Ectodermal cell (in vitro differentiated cells): Measurements from ENCODE around the gene ADD3.

Experiments used
- H3K27ac ChIP-seq: 2 replicates; pipeline ENCODE4 v1.7.0; 2013; ENCODE audit warnings: mild to moderate bottlenecking, low read depth, low read length; ENCODE audit not compliant: insufficient read depth, poor library complexity, severe bottlenecking
- H3K27me3 ChIP-seq: 2 replicates; pipeline ENCODE4 v1.7.0; 2013; ENCODE audit warnings: mild to moderate bottlenecking, low read length; ENCODE audit not compliant: insufficient read depth, control insufficient read depth, poor library complexity, severe bottlenecking
- H3K36me3 ChIP-seq: one replicate; pipeline ENCODE4 v1.7.0; 2013; ENCODE audit warnings: low read length; ENCODE audit not compliant: control insufficient read depth, insufficient read depth
- H3K4me1 ChIP-seq: one replicate; pipeline ENCODE4 v1.7.0; 2013; ENCODE audit warnings: low read length; ENCODE audit not compliant: control insufficient read depth, insufficient read depth
- H3K4me3 ChIP-seq: 2 replicates; pipeline ENCODE4 v1.7.0; 2013; ENCODE audit warnings: low read depth, low read length, control low read depth; ENCODE audit not compliant: insufficient read depth
- H3K9me3 ChIP-seq: 2 replicates; pipeline ENCODE4 v1.7.0; 2013; ENCODE audit warnings: mild to moderate bottlenecking, low read length, moderate library complexity; ENCODE audit not compliant: control insufficient read depth
- WGBS, 2 experiments: methylation state at CpG; one replicate each; pipeline ENCODE4 v1.1.7; 2013; ENCODE audit warnings: missing lambda C conversion rate in 2 of 2; 5-methylcytosine and 5-hydroxymethylcytosine counted together

The ADD3 gene

DNA sequence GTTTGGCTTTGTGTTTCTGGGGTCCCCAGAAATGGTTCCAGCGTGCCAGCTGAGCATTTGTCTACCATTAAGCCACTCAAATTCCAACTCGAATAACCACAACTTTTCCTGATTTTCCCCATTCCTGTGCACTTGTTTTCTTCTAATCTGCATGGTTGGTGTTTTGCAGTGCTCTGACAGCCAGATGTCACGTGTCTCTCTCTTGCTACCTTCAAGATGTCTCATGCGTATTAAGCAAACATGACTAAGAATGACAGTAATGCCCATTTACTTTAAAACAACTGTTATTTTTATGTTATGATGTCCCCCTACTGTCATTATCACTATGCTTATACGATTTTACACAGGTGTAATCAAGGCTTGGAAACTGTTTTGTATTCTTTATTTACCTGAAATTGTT is 164.4 kb downstream of the ADD3 start:
- Histone ChIP-seq H3K36me3 (no peaks in the 10 kb centered on the region), H3K4me1 (peaks cover 25% of the 10 kb centered on the region), H3K27me3 (peaks cover 88% of the 10 kb centered on the region), H3K4me3 (no peak overlapping the region), H3K9me3 (no peaks in the 10 kb centered on the region), H3K27ac (no peak overlapping the region)
- 79 to 87% methylated on average over 4 to 5 of the region's 5 CpGs for whole genome bisulfite sequencing, 2 experiments

DNA sequence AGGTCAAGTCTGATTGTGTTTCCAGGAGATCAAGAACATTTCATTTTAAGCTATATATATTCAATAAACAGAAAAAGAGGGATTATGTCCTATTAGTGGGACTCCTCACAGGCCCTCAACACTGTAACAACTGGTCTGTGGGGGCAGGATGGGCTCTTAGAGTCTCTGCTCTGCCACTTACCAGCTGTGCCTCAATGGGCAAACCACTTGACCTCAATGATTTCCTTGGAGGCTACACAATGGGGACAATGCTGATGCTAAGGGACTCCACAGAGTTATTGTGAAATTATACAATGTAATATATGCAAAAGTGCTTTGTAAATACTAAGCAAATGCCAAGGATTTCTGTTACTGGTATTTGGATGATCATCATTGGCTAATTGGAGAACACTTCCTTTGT is 166.4 kb downstream of the ADD3 start:
- peaks cover 12% of the 10 kb centered on the region for H3K4me1 ChIP-seq
- peaks cover 67% of the 10 kb centered on the region for H3K27me3 ChIP-seq
- H3K9me3 ChIP-seq: no peaks in the 10 kb centered on the region
- no peak overlapping the region for H3K27ac ChIP-seq
- H3K4me3 ChIP-seq: no peak overlapping the region
- H3K36me3 ChIP-seq: no peaks in the 10 kb centered on the region

DNA sequence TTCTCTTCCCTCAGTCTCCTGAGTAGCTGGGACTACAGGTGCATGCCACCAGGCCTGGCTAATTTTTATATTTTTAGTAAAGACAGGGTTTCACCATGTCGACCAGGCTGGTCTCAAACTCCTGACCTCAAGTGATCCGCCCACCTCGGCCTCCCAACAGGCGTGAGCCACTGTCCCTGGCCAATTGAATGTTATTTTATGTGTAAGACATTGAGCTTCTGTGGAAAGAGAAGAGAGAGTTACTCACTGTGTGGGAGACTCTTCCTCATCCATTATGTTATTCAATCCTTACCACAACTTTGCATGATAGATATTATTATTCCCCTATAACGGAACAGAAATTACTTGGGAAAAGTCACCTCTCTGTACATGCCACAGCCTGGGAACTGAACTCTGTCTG is 167.0 kb downstream of the ADD3 start:
- Histone ChIP-seq H3K36me3 (no peaks in the 10 kb centered on the region), H3K4me1 (peaks cover 12% of the 10 kb centered on the region), H3K9me3 (no peaks in the 10 kb centered on the region), H3K4me3 (no peak overlapping the region), H3K27ac (no peak overlapping the region), H3K27me3 (peaks cover 61% of the 10 kb centered on the region)
- 89 to 91% methylated on average over 5 of the region's 5 CpGs for WGBS, 2 experiments

DNA sequence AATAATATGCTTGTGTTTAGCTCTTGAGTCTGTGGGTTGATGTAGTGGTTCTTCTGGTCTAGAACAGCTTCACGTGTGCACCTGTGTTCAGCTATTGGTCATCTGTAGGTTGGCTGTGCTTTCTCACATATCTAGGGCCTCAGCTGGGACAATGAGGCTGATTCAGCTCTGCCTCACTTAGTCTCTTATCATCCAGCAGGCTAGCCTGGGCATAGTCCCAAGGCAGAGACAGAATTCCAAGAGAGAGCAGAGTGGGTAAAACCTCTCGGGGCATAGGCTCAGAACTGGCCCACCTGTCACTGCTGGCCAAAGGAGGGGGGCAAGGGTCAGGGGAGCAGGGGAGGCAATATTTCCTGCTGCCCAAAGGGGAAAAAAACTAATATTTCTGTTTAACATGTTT is 167.6 kb downstream of the ADD3 start:
- H3K4me1 ChIP-seq: peaks cover 8% of the 10 kb centered on the region
- no peak overlapping the region for H3K4me3 ChIP-seq
- H3K27ac ChIP-seq: no peak overlapping the region
- H3K9me3 ChIP-seq: no peaks in the 10 kb centered on the region
- WGBS, 2 experiments: 88 to 97% methylated on average over 2 of the region's 2 CpGs
- peaks cover 55% of the 10 kb centered on the region for H3K27me3 ChIP-seq
- no peaks in the 10 kb centered on the region for H3K36me3 ChIP-seq

DNA sequence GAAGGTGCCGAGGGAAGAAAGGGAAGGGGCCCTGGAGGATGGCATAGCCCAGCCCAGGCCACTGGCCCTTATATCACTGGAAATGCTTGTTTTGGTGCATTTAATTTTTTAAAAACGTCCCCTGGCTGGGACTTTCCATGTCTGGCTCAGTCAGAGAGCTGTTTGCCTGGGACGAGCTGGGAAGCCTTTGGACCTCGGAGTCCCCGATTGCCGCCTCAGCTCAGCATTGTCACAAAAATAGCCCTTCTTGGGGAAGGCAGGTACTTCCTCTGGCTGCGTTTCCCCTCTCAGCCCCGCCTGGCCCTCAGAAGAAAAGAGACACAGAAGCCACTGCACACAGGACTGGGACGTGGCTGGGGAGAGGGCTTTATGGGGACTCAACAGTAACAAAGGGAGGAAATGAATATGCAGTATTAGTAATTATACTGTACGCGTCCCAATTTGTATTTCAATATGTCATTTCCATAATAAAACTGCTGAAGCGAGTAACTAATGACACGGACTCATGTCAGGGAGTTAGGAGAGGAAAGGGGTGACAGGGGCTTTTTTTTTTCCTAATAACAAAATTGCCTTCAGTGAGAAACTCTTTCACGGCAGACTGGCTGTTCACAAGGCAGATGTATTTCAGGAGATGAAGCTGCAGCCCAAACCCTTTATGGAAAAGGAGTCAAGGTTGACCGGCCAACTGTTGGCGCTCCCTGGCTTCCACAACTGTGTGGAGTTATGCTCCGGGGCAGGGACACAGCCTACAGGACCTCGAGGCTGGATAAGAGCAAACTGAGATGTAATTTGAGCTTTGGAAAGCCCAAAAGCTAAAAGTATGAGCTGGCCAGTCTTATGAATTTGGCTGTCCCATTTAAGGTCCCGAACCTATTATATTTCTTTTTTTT is 168.6 kb downstream of the ADD3 start:
- 58 to 62% methylated on average over 18 to 19 of the region's 19 CpGs for WGBS, 2 experiments
- H3K27me3 ChIP-seq: peaks cover 45% of the 10 kb centered on the region
- no peaks in the 10 kb centered on the region for H3K36me3 ChIP-seq
- no peaks in the 10 kb centered on the region for H3K9me3 ChIP-seq
- no peak overlapping the region for H3K27ac ChIP-seq
- no peak overlapping the region for H3K4me3 ChIP-seq
- H3K4me1 ChIP-seq: peaks cover 6% of the 10 kb centered on the region

DNA sequence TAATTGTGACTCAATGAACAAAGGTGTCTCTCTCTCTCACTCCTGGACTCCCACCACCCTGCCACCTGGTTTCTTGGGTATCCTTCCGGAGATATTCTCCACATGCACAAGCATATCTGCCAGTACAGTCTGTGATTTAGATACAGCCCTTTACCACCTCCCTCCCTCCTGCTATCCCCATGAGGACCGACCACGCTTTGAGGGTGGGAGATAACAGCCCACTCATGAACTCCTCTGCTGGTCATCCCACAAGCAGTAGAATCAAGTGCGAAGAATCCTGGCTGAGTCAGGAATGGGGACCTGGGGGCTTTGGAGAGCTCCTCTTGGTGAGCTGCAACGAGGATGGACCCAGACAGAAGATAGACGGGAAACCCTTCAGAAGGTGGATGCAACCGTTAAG is 171.4 kb downstream of the ADD3 start:
- H3K27me3 ChIP-seq: peaks cover 17% of the 10 kb centered on the region
- no peak overlapping the region for H3K27ac ChIP-seq
- peaks cover under 1% of the 10 kb centered on the region for H3K4me1 ChIP-seq
- no peaks in the 10 kb centered on the region for H3K36me3 ChIP-seq
- no peaks in the 10 kb centered on the region for H3K9me3 ChIP-seq
- 81 to 88% methylated on average over 7 of the region's 7 CpGs for WGBS, 2 experiments
- H3K4me3 ChIP-seq: no peak overlapping the region

DNA sequence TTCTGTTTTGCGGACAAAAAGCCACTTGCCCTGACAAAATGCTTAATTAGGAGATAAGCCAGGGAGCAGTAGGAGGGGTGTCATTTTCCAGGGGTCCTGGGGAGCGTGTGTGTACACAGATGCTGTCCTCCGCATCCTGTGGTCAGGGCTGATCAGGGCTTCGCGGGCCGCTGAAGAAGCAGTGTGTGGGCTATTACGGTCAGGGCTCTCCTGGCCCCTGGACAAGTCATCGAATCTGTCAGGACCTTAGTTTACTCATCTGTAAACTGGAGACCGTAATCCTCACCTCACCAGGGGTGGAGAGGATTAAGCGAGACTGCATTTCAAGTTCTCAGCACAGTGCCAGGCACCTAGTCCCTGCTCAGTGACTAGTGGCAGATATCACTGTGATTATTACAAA is 173.7 kb downstream of the ADD3 start:
- WGBS, 2 experiments: 82 to 84% methylated on average over 10 of the region's 10 CpGs
- no peak overlapping the region for H3K27ac ChIP-seq

DNA sequence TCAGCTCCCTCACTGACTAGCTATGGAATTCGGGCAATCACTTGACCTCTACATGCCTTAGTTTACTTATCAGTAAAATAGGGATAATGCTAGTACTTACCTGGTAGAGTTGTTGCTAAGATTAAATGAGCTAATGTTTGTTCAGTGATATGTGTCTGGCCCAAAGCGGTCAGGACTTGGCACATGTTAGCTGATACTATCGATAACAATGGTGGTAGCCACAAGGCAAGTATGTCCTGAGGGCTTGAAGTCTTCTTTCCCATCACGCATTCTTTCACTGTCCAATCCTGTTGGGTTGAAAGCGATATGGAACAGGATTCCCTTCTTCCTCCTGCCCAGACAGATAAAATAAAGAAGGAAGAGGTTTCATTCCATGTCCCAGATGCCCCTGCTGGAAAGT is 174.1 kb downstream of the ADD3 start:
- WGBS, 2 experiments: 93 to 96% methylated on average over 5 of the region's 5 CpGs
- no peaks in the 10 kb centered on the region for H3K27me3 ChIP-seq
- no peaks in the 10 kb centered on the region for H3K4me1 ChIP-seq
- H3K36me3 ChIP-seq: no peaks in the 10 kb centered on the region
- no peak overlapping the region for H3K27ac ChIP-seq
- H3K9me3 ChIP-seq: no peaks in the 10 kb centered on the region
- H3K4me3 ChIP-seq: no peak overlapping the region

More for the DNA sequence above, 173.7 kb downstream of the ADD3 start:
- Histone ChIP-seq H3K4me3 (no peak overlapping the region), H3K9me3 (no peaks in the 10 kb centered on the region), H3K36me3 (no peaks in the 10 kb centered on the region), H3K27me3 (no peaks in the 10 kb centered on the region), H3K4me1 (no peaks in the 10 kb centered on the region)

DNA sequence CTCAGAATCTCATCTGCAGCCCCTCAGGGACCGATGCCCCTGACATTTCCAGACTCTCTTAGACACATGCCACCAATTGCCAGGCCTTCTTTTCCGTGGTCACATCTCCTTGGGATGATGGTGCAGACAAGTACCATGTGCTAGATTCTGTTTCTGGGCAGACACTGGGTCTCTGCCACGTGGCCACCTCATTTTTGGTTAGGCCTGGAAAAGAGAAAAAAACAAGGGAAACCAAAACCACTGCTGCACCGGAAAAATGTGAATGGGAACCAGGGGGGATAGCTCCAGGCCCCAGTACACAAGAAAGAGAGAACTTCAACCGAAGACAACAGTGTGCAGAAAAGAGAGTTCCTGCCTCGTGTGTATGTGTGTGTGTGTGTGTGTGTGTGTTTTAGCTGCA is 176.6 kb downstream of the ADD3 start:
- Histone ChIP-seq H3K27me3 (no peaks in the 10 kb centered on the region), H3K9me3 (no peaks in the 10 kb centered on the region), H3K4me3 (no peak overlapping the region), H3K27ac (no peak overlapping the region), H3K4me1 (no peaks in the 10 kb centered on the region), H3K36me3 (no peaks in the 10 kb centered on the region)
- WGBS, 2 experiments: 79 to 84% methylated on average over 6 of the region's 6 CpGs
